Measurements from ENCODE around the gene MAGI1. TPM values are rescaled to one million over a fixed set of nuclear protein-coding genes. Genes with fewer than 3 reads are reported as not detected.
A peak's percentile ranks its signal among the peaks of the same experiment; 100 is the strongest.

MAGI1 gene
- total RNA-seq, 1 experiment from 2014 or later = 16.9 TPM

GRCh38 chr3:65983100-65983499, 55.6 kb downstream of the MAGI1 start:
- DNase-seq = no peak
- Histone ChIP-seq H3K36me3 (no peaks in the 10 kb centered on the region), H3K9me3 (replicated peaks) (no peaks in the 10 kb centered on the region), H3K4me1 (peaks cover 5% of the 10 kb centered on the region), H3K27ac (no peak overlapping the region), H3K27me3 (no peaks in the 10 kb centered on the region), H3K4me3 (no peak overlapping the region)

GRCh38 chr3:65979731-65980130, 59.0 kb downstream of the MAGI1 start:
- DNase-seq = no peak
- no peaks in the 10 kb centered on the region for H3K27me3 ChIP-seq
- no peak overlapping the region for H3K4me3 ChIP-seq
- H3K36me3 ChIP-seq = no peaks in the 10 kb centered on the region
- H3K9me3 ChIP-seq (replicated peaks) = no peaks in the 10 kb centered on the region
- no peaks in the 10 kb centered on the region for H3K4me1 ChIP-seq
- no peak overlapping the region for H3K27ac ChIP-seq

GRCh38 chr3:65979162-65979561, 59.6 kb downstream of the MAGI1 start:
- H3K27ac ChIP-seq = no peak overlapping the region
- DNase-seq = no peak
- no peaks in the 10 kb centered on the region for H3K4me1 ChIP-seq
- H3K27me3 ChIP-seq = no peaks in the 10 kb centered on the region
- H3K9me3 ChIP-seq (replicated peaks) = no peaks in the 10 kb centered on the region
- H3K36me3 ChIP-seq = no peaks in the 10 kb centered on the region
- H3K4me3 ChIP-seq = no peak overlapping the region

- H3K27me3 ChIP-seq = no peaks in the 10 kb centered on the region
- H3K27ac ChIP-seq = no peak overlapping the region
- no peaks in the 10 kb centered on the region for H3K4me1 ChIP-seq
- no peak for DNase-seq
- no peaks in the 10 kb centered on the region for H3K9me3 ChIP-seq (replicated peaks)
- no peaks in the 10 kb centered on the region for H3K36me3 ChIP-seq
- H3K4me3 ChIP-seq = no peak overlapping the region
Observed at GRCh38 chr3:65978116-65978515, 60.6 kb downstream of the MAGI1 start.

GRCh38 chr3:65975032-65975431, 63.7 kb downstream of the MAGI1 start:
- Histone ChIP-seq H3K9me3 (replicated peaks) (no peaks in the 10 kb centered on the region), H3K4me3 (no peak overlapping the region), H3K27ac (no peak overlapping the region), H3K36me3 (no peaks in the 10 kb centered on the region), H3K4me1 (peaks cover 14% of the 10 kb centered on the region), H3K27me3 (no peaks in the 10 kb centered on the region)
- no peak for DNase-seq

GRCh38 chr3:65974509-65974908, 64.2 kb downstream of the MAGI1 start:
- no peaks in the 10 kb centered on the region for H3K9me3 ChIP-seq (replicated peaks)
- no peak overlapping the region for H3K4me3 ChIP-seq
- no peaks in the 10 kb centered on the region for H3K27me3 ChIP-seq
- H3K36me3 ChIP-seq = no peaks in the 10 kb centered on the region
- H3K27ac ChIP-seq = no peak overlapping the region
- no peak for DNase-seq
- peaks cover 14% of the 10 kb centered on the region for H3K4me1 ChIP-seq

GRCh38 chr3:65972765-65973164, 66.0 kb downstream of the MAGI1 start:
- H3K9me3 ChIP-seq (replicated peaks) = no peaks in the 10 kb centered on the region
- H3K4me3 ChIP-seq = no peak overlapping the region
- H3K27me3 ChIP-seq = no peaks in the 10 kb centered on the region
- no peak for DNase-seq
- no peaks in the 10 kb centered on the region for H3K36me3 ChIP-seq
- H3K4me1 ChIP-seq = peaks cover 14% of the 10 kb centered on the region
- no peak overlapping the region for H3K27ac ChIP-seq

GRCh38 chr3:65971293-65972252, 67.1 kb downstream of the MAGI1 start:
- H3K36me3 ChIP-seq = no peaks in the 10 kb centered on the region
- no peaks in the 10 kb centered on the region for H3K9me3 ChIP-seq (replicated peaks)
- peak overlapping the region; percentile 79 for H3K27ac ChIP-seq
- H3K27me3 ChIP-seq = no peaks in the 10 kb centered on the region
- H3K4me1 ChIP-seq = peaks cover 14% of the 10 kb centered on the region
- peak; percentile 54 to 78 for DNase-seq
- H3K4me3 ChIP-seq = peak overlapping the region; percentile 39

GRCh38 chr3:65968996-65969395, 69.7 kb downstream of the MAGI1 start:
- Histone ChIP-seq H3K27me3 (no peaks in the 10 kb centered on the region), H3K4me1 (peaks cover 16% of the 10 kb centered on the region)
- no peak for DNase-seq

GRCh38 chr3:65967451-65967850, 71.3 kb downstream of the MAGI1 start:
- peaks cover 18% of the 10 kb centered on the region for H3K4me1 ChIP-seq
- H3K36me3 ChIP-seq = no peaks in the 10 kb centered on the region
- no peak for DNase-seq
- no peaks in the 10 kb centered on the region for H3K9me3 ChIP-seq (replicated peaks)
- no peaks in the 10 kb centered on the region for H3K27me3 ChIP-seq
- H3K4me3 ChIP-seq = no peak overlapping the region
- H3K27ac ChIP-seq = no peak overlapping the region

More at GRCh38 chr3:65968996-65969395, 69.7 kb downstream of the MAGI1 start:
- Histone ChIP-seq H3K9me3 (replicated peaks) (no peaks in the 10 kb centered on the region), H3K27ac (no peak overlapping the region), H3K4me3 (no peak overlapping the region), H3K36me3 (no peaks in the 10 kb centered on the region)

GRCh38 chr3:65964838-65965237, 73.9 kb downstream of the MAGI1 start:
- Histone ChIP-seq H3K27me3 (no peaks in the 10 kb centered on the region), H3K27ac (no peak overlapping the region)

GRCh38 chr3:65963787-65964677, 74.7 kb downstream of the MAGI1 start:
- Histone ChIP-seq H3K4me1 (peaks cover 4% of the 10 kb centered on the region; the same call in 1 of the 2 replicates), H3K36me3 (no peaks in the 10 kb centered on the region), H3K9me3 (replicated peaks) (no peaks in the 10 kb centered on the region), H3K4me3 (no peak overlapping the region), H3K27ac (peak overlapping the region; percentile 24; the same call in 1 of the 2 replicates), H3K27me3 (no peaks in the 10 kb centered on the region)
- DNase-seq = peak in 1 of 2 experiments; percentile 5

More at GRCh38 chr3:65964838-65965237, 73.9 kb downstream of the MAGI1 start:
- H3K9me3 ChIP-seq (replicated peaks) = no peaks in the 10 kb centered on the region
- H3K4me3 ChIP-seq = no peak overlapping the region
- H3K4me1 ChIP-seq = peaks cover 4% of the 10 kb centered on the region; the same call in 1 of the 2 replicates
- no peaks in the 10 kb centered on the region for H3K36me3 ChIP-seq
- DNase-seq = no peak

- H3K4me1 ChIP-seq = peaks cover 4% of the 10 kb centered on the region; the same call in 1 of the 2 replicates
- no peak for DNase-seq
- no peaks in the 10 kb centered on the region for H3K27me3 ChIP-seq
- no peaks in the 10 kb centered on the region for H3K36me3 ChIP-seq
- H3K27ac ChIP-seq = no peak overlapping the region
- H3K9me3 ChIP-seq (replicated peaks) = no peaks in the 10 kb centered on the region
- no peak overlapping the region for H3K4me3 ChIP-seq
Observed at GRCh38 chr3:65961733-65962132, 77.0 kb downstream of the MAGI1 start.

GRCh38 chr3:65961128-65961527, 77.6 kb downstream of the MAGI1 start:
- no peaks in the 10 kb centered on the region for H3K27me3 ChIP-seq
- H3K4me3 ChIP-seq = no peak overlapping the region
- no peaks in the 10 kb centered on the region for H3K36me3 ChIP-seq
- no peaks in the 10 kb centered on the region for H3K9me3 ChIP-seq (replicated peaks)
- no peak for DNase-seq
- no peak overlapping the region for H3K27ac ChIP-seq
- H3K4me1 ChIP-seq = peaks cover 4% of the 10 kb centered on the region; the same call in 1 of the 2 replicates

- no peak for DNase-seq
- H3K27ac ChIP-seq = no peak overlapping the region
- no peaks in the 10 kb centered on the region for H3K36me3 ChIP-seq
Observed at GRCh38 chr3:65960087-65960486, 78.6 kb downstream of the MAGI1 start.

More at GRCh38 chr3:65960087-65960486, 78.6 kb downstream of the MAGI1 start:
- Histone ChIP-seq H3K9me3 (replicated peaks) (no peaks in the 10 kb centered on the region), H3K27me3 (no peaks in the 10 kb centered on the region), H3K4me1 (peaks cover 4% of the 10 kb centered on the region; the same call in 1 of the 2 replicates), H3K4me3 (no peak overlapping the region)

Data from SJCRH30 (cell line).